A172 (cell line): ENCODE results near the gene PRR18. TPM values are rescaled to one million over a fixed set of nuclear protein-coding genes. Genes with fewer than 3 reads are reported as not detected.

Experiments
- DNase-seq: peaks from one replicate; pipeline ENCODE4 v3.0.0-alpha.2; 2015; ENCODE audit warnings: low spot score
- total RNA-seq: library from RNA; depleted of rRNA; stranded (reverse); fragments of >200 nt; shearing (Covaris generic); gene quantifications from 2 replicates; pipeline ENCODE4 v1.2.3, GENCODE V29; 2014

PRR18 gene
- total RNA-seq, 1 experiment from 2014 or later, result 0.24 TPM

DNA sequence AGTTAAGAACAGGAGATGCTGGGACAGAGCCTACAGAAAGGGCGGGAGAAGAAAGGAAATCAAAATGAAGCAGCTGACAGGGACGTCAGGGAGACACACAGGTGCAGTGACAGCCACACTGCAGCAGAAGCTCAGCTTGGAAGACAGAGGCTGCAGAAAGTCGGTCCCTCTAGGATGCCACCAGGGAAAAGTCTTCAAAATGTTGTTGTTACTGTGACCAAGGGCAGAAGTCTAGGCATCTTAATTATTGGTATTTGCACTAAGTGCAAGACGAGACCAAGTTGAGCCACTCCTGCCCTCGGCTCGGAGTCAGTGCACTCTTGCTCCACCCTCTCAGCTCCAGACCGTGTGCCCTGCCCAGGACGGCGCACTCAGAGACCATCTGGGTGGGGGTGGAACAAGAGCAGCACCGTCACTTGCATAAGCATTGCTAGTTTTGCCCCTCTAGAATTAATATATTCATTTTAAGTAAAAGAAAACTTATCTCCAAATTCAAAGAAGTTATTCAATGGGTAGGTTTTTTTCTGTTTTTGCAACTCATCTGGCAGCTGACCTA is 2.6 kb downstream of the PRR18 start:
- DNase-seq, result no peak

- no peak for DNase-seq
These were observed 4.1 kb downstream of the PRR18 start for GRCh38 chr6:166304106-166304505.

DNA sequence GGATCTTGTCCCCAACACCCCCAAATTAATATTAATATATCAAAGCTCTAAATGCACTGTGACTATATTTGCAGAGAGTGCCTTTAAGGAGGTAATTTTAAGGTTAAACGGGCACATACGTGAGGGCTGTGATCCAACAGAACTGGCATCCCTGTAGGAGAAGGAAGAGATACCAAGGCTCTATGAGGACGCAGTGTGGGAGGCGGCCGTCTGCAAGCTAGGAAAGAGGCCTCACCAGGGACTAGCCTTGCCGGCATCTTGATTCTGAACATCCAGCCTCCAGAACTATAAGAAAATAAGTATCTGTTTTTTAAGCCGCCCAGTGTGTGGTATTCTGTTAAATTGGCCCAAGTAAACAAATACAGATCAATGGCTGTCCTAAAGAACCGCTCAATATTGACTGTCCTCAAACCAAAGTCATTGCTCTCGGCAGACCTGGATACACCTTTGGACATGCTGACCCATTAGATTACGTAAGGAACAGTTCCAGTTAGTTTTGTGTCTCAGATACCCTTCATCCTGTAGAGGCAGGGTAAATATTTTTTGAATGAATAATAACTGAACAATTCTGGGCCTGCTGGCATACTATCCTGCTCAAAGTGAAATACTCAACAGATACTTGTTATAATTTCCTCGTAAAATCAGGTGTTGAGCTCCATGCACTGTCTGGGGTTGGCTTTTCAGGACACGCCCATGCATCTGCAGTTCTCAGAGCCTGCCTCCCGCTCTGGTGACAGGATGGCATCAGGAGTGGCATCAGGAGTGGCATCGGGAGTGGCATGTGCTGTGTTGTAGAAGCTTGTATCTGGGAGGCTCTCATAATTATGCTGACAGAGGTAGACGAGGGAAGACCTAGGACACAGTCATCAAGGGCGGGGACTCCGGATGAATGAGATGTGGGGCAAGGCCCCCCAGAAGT is 6.3 kb downstream of the PRR18 start:
- no peak for DNase-seq

DNA sequence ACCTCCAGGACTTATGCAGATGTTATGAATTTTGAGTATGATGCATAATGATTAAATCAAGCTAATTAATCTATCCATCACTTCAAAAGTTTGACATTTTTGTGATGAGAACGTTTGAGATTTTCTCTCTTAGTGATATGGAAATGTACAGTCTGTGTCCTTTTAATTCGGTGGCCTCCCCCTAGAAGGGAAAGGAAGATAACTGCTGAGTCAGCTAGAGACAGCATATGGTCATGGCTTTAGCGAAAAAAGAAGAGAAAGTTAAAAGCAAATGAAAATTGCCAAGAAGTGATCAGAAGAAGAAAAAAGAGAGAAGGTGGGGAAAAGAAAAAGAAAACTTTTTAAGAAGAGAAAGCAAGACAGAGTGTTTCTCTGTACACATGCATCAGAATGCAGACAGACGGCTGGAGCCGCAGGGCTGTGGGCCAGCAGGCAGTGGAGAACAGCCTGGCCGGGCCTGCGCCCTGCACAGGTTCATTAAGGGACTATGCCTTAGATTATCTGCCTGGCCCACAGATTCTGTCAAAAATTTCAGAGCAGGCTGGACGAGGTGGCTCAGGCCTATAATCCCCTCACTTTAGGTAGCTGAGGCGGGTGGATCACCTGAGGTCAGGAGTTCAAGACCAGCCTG is 7.7 kb downstream of the PRR18 start:
- no peak for DNase-seq

DNA sequence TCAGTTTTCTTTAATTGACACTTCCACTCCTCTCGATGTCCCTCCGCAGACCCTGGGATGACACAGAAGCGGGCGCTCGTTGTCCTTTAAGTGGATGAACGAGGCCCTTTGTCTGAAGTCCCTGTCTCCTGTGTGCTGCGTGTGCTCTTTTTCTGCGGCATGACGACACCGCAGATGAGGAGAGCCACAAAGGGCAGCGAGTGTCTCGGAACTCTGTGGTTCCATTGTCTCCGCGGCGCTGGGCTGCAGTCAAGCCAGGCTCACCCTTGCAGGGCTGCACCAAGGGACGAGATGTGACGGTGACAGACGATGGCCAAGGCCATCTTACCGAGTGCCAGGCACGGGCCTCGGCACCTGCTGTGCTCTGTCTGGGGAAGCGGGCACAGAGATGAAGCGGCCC is 10.6 kb downstream of the PRR18 start:
- no peak for DNase-seq

DNA sequence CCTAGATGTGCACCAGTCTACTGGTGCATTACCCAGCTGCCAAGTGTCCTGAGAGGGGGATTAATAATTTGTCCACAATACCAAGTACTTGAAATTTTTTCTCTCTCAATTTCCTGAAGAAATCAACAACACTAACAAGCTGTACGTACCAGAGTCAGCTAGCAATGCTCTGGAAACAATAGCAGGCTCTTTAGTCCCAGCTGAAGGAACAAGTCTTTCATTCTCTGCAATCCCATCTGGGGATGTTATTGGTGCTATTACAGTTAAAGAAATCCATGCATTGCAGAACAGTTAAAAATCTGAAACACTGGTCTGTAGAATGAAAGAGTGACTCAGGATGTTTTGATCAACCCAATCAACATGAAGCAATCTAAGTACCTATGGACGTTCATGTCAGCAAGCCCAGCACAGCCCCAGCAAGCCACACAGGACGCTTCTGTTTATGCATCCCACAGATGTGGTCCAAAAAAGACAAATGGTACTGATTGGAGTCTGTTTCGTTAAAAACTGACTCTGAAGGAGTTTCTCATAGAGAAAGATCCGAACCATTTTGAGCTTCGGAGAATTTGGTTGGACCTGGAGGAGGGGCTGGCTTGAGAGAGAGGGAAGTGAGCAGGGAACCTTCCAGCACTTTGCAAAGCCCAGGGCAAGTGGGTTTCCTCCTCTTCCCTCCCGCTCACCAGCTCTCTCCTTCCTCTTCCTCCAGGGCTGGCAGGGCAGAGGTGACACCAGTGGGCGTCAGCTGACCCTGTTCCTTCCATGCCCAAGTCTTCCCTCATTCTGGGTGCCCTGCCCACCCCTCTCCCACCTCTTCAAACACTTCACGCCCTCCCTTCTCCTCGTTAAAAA is 11.9 kb downstream of the PRR18 start:
- DNase-seq, result no peak

DNA sequence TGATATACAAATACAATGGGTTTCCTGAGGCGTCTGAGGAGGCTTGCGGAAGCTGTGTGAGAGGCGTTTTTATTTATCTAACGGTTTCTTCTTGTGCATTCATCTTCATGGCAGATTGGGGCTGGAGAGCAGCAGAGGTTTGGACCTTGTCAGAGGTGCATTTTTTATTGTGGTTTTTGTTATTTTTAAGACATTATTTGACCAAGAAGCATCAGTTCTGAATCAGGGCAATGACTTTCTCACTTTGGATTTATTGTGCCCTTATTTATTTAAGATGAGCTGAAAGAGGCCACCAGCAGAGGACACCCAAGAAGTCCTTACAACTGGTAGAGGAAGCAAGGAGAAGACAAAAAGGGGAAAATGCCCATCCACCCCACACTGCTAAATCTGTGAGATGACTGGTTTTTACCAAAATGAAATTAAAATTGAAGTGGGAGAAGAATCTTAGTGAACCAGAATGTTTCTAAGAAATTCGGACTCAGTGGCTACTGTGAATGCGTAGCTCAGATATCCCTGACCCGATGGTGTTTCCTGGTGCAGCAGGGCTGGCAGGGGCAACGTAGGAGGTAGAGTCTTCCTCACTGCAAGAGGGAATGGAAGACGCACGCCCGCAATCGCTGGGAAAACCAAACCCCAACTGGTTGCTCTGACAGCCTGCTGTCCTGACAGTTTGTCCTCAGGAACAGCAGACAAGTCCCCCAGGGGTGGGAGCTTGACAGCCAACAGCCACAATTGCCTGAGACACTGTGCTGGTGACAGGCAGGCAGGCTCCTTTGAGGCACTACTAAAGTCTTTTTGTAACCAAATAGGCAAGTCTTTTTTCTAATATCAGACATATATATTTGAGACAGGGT is 14.2 kb downstream of the PRR18 start:
- DNase-seq, result no peak

- no peak for DNase-seq
These were observed 18.8 kb downstream of the PRR18 start for GRCh38 chr6:166289207-166290060.

DNA sequence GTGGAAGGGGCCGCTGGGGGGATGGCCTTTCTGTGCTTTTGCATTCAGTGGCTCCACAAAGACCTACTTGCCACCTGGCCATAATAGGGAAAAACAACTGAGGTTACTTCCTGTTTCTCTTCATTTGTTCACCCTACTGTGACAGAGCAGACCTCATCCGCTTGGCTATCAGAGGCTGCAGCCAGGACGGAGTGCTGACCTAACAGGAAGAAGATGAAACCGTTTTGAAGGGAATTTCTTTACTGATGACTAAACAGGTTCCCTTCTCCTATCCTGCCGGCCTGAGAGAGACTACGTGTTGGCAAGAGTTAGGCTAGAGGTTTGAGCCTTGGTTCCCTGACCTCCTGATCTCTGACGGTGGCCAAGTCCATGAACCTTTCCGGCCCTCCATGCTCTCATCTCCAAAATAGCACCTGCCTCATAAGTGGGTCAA is 21.3 kb downstream of the PRR18 start:
- no peak for DNase-seq

DNA sequence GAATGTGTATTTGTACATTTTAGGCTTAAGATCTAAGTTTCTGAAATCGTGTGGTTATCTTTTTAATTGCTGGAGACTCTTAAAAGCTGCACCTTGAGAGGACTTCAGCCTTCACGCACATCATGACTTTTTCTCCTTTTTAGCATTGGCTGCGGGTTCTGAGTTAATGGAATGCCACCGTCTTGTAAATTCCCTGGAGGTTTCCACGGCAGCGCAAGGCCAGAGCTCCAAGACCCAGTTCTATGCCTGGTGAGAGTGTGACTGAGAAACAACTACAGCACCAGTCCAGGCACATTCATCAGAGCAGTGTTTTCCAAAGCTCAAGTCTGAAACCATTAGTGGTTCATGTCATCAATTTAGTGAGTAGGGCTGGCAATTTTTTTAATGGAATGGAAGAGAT is 23.0 kb downstream of the PRR18 start:
- no peak for DNase-seq

DNA sequence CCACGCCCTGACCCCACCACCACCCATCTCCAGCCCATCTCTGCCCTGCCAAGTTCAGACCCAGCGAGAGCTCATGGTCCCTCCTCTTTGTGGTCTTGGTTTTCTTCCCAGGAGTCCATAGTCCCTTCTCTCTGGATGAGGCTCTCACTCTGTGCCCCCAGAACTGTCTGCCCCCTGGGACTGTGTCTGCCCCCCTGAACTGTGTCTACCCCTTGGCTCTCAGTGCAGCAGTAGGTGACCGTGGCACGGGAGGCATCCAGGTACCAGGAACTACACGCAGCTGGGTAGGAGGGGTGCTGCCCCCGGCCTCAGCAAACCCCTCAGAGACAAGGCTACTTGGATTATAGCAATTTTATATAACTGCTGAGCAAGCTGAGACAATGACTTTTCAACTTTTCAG is 23.6 kb downstream of the PRR18 start:
- no peak for DNase-seq

GRCh38 chr6:166282394-166283032 is 25.7 kb downstream of the PRR18 start:
- DNase-seq, result no peak

- DNase-seq, result no peak
These were observed 27.1 kb downstream of the PRR18 start for GRCh38 chr6:166281104-166281503.

DNA sequence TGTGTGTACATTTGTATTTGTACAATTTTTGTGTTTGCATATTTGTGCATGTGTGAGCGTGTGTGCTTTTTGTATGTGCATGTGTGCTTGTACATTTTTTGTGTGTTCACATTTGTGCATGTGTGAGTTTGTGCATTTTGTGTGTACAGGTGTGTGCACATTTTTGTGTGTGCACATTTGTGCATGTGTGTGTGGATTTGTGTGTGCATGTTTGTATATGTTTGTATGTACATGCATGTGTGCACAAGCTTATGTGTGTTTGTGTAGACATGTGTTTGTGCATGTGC is 28.9 kb downstream of the PRR18 start:
- DNase-seq, result no peak

DNA sequence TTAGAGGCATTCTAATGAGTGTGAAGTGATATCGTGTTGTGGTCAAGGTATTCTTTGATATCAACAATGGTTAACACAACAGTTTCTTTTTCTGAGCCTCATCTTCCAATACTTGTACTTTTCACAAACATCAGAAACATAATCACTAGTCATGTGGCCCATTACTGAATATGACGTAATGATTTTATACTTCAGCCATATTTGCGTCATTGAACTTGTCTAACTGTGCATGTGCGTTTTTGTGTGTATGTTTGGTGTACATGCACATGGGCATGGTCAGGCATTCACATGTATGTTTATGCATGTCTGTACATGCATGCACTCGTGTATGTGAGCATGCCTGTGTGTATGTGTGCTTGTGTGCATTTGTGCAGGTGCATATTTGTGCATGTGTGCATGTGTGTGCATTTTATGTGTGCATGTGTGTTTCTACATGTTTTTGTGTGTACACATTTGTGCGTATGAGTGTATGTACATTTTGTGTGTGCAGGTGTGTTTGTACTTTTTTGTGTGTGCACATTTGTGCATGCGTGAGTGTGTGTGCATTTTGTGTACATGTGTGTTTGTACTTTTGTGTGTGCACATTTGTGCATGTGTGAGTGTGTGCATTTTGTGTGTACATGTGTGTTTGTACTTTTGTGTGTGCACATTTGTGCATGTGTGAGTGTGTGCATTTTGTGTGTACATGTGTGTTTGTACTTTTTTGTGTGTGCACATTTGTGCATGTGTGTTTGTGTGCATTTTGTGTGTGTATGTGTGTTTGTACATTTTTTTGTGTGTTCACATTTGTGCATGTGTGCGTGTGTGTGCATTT is 29.4 kb downstream of the PRR18 start:
- no peak for DNase-seq

DNA sequence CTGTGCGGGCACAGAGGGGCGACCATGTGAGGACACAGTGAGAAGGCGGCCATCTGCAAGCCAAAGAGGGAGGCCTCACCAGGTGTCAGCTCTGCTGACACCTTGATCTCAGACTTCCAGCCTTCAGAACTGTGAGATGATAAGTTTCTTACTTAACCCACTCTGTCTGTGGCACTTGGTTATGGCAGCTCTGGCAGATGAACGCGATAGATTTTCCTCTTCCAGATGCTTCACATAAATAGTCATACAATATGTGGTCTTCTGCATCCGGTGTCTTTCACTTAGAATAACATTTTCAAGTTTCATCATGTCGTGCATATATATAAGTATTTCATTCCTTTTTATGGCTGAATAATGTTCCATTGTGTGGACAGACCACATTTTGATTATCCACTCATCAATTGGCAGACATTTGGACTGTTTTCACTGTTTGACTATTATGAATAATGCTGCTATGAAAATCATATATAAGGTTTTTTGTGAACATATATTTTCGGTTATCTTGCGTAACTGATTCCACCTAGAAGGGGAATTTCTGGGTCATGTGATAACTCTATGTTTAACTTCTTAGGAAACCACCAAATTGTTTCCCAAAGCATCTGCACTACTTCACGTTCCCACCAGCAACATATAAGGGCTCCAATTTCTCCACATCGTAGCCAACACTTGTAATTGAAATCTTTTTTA is 30.2 kb downstream of the PRR18 start:
- no peak for DNase-seq

GRCh38 chr6:166277018-166277417 is 31.2 kb downstream of the PRR18 start:
- DNase-seq, result no peak

GRCh38 chr6:166275714-166276166 is 32.5 kb downstream of the PRR18 start:
- no peak for DNase-seq
